Neural progenitor cell (in vitro differentiated cells): ENCODE data around the gene SLFN12L. TPM values are rescaled to one million over a fixed set of nuclear protein-coding genes. Genes with fewer than 3 reads are reported as not detected.
A peak's percentile ranks its signal among the peaks of the same experiment; 100 is the strongest.

Experiments used
- DNase-seq: peaks from one replicate; pipeline ENCODE4 v3.0.0-alpha.2; 2016; ENCODE audit warnings: low spot score
- H2AFZ ChIP-seq: fragments of 200-600 bp; sonication (generic); replicated peaks from 2 replicates; pipeline ENCODE4 v1.6.1; 2016; ENCODE audit warnings: antibody characterized with exemption
- H3F3A ChIP-seq: fragments of 200-600 bp; sonication (generic); 2 replicates; pipeline ENCODE4 v1.6.1; 2016; ENCODE audit warnings: antibody characterized with exemption, low read depth
- H3K27ac ChIP-seq: fragments of 200-600 bp; sonication (generic); 2 replicates; pipeline ENCODE4 v1.5.1; 2016; ENCODE audit warnings: mild to moderate bottlenecking
- H3K27me3 ChIP-seq: fragments of 200-600 bp; sonication (generic); 2 replicates; pipeline ENCODE4 v1.6.1; 2016; ENCODE audit warnings: mild to moderate bottlenecking, moderate library complexity
- H3K36me3 ChIP-seq: fragments of 200-600 bp; sonication (generic); 2 replicates; pipeline ENCODE4 v1.5.1; 2016
- H3K4me1 ChIP-seq: fragments of 200-600 bp; sonication (generic); 2 replicates; pipeline ENCODE4 v1.6.1; 2016; ENCODE audit warnings: mixed run types
- H3K4me2 ChIP-seq: fragments of 200-600 bp; sonication (generic); 2 replicates; pipeline ENCODE4 v1.6.1; 2016
- H3K4me3 ChIP-seq: fragments of 200-600 bp; sonication (generic); 2 replicates; pipeline ENCODE4 v1.5.1; 2016
- H3K79me2 ChIP-seq: fragments of 200-600 bp; sonication (generic); 2 replicates; pipeline ENCODE4 v1.6.1; 2016; ENCODE audit warnings: low read depth
- H3K9ac ChIP-seq: fragments of 200-600 bp; sonication (generic); 2 replicates; pipeline ENCODE4 v1.6.1; 2016
- H3K9me3 ChIP-seq: fragments of 200-600 bp; sonication (generic); 2 replicates; pipeline ENCODE4 v1.5.1; 2016; ENCODE audit warnings: low read depth
- H4K20me1 ChIP-seq: fragments of 200-600 bp; sonication (generic); 2 replicates; pipeline ENCODE4 v1.6.1; 2016; ENCODE audit warnings: low read depth
- H3K27ac Mint-ChIP-seq: 3 replicates; pipeline ENCODE4 v1.8.0; 2021; ENCODE audit warnings: mixed read lengths
- H3K27me3 Mint-ChIP-seq: 2 replicates; pipeline ENCODE4 v1.8.0; 2022; ENCODE audit warnings: low read depth, mild to moderate bottlenecking, inconsistent platforms, moderate library complexity, mixed read lengths; ENCODE audit not compliant: insufficient read depth
- H3K36me3 Mint-ChIP-seq: 3 replicates; pipeline ENCODE4 v1.8.0; 2021; ENCODE audit warnings: mixed read lengths
- H3K4me1 Mint-ChIP-seq: 3 replicates; pipeline ENCODE4 v1.8.0; 2021; ENCODE audit warnings: mixed read lengths
- H3K4me3 Mint-ChIP-seq: 3 replicates; pipeline ENCODE4 v1.8.0; 2021; ENCODE audit warnings: mild to moderate bottlenecking, moderate library complexity, mixed read lengths
- H3K9me3 Mint-ChIP-seq: 3 replicates; pipeline ENCODE4 v1.8.0; 2020; ENCODE audit warnings: mixed read lengths
- EZH2 ChIP-seq: fragments of 200-600 bp; sonication (generic); IDR thresholded peaks from 2 replicates; pipeline ENCODE4 v1.6.1; 2017; ENCODE audit warnings: antibody characterized with exemption, mild to moderate bottlenecking, moderate library complexity
- EZH2phosphoT487 ChIP-seq: fragments of 200-600 bp; sonication (generic); IDR thresholded peaks from 2 replicates; pipeline ENCODE4 v1.6.1; 2017; ENCODE audit warnings: antibody characterized with exemption
- total RNA-seq: library from RNA; depleted of rRNA; stranded (reverse); fragments of >200 nt; gene quantifications from 2 replicates; pipeline ENCODE4 v1.2.3, GENCODE V29; 2015; ENCODE audit warnings: low replicate concordance
- TF ChIP-seq, protein P1 (sequence below): fragments of 200-600 bp; sonication (generic); IDR thresholded peaks from 2 replicates; pipeline ENCODE4 v1.5.1; 2017; ENCODE audit warnings: antibody characterized with exemption, mild to moderate bottlenecking

Gene SLFN12L
- total RNA-seq, 1 donor from 2014 or later = not detected

DNA sequence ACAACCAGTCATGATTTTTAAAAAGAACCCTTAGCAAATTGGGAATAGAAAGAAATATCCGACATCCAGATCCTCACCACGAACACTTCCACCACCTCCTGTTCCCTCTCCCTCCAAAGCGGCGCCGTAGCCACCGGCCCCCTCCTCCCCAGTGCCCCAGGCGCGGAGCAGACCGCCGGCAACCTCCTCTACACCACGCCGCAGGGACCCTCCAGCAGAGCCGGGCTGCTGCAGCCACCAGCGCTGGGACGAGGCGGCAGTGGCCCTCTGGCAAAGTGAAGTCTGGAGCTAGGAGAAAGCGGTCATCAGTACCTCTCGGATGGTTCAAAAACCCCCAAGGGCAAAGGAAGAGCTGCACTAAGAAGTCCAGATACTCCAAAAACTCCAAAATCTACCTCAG is 47.5 kb downstream of the SLFN12L start:
- Mint-ChIP-seq H3K27ac (no peak overlapping the region), H3K4me1 (peaks cover 7% of the 10 kb centered on the region), H3K27me3 (peaks cover 87% of the 10 kb centered on the region), H3K36me3 (no peaks in the 10 kb centered on the region), H3K4me3 (peak overlapping the region; percentile 0), H3K9me3 (peaks cover 29% of the 10 kb centered on the region)
- Histone ChIP-seq H2AFZ (no peak overlapping the region), H4K20me1 (no peaks in the 10 kb centered on the region), H3K4me1 (no peaks in the 10 kb centered on the region), H3K27ac (no peak overlapping the region), H3K9me3 (no peaks in the 10 kb centered on the region), H3K9ac (no peak overlapping the region), H3F3A (no peaks in the 10 kb centered on the region), H3K4me2 (no peak overlapping the region), H3K36me3 (no peaks in the 10 kb centered on the region), H3K4me3 (no peak overlapping the region), H3K27me3 (peaks cover 100% of the 10 kb centered on the region), H3K79me2 (no peaks in the 10 kb centered on the region)
- TF ChIP-seq, protein P1, sequence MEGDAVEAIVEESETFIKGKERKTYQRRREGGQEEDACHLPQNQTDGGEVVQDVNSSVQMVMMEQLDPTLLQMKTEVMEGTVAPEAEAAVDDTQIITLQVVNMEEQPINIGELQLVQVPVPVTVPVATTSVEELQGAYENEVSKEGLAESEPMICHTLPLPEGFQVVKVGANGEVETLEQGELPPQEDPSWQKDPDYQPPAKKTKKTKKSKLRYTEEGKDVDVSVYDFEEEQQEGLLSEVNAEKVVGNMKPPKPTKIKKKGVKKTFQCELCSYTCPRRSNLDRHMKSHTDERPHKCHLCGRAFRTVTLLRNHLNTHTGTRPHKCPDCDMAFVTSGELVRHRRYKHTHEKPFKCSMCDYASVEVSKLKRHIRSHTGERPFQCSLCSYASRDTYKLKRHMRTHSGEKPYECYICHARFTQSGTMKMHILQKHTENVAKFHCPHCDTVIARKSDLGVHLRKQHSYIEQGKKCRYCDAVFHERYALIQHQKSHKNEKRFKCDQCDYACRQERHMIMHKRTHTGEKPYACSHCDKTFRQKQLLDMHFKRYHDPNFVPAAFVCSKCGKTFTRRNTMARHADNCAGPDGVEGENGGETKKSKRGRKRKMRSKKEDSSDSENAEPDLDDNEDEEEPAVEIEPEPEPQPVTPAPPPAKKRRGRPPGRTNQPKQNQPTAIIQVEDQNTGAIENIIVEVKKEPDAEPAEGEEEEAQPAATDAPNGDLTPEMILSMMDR = no peak
- TF ChIP-seq EZH2 (peak; percentile 77), EZH2phosphoT487 (peak; percentile 45)
- DNase-seq = no peak

DNA sequence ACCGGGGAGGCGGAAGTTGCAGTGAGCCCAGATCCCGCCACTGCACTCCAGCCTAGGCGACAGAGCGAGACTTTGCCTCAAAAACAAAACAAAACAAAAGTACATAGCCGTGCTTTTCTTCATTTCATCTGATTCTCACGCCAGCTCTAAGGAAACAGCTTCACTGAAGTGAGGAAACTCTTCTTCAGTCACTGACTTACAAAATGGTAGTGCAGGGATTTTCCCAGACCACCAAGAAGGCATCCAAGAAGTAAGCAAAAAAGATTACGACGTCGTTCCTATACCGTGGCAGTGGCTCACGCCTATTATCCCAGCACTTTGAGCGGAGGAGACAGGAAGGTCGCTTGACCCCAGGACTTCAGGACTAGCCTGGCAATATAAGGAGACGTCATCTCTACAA is 48.5 kb downstream of the SLFN12L start:
- Histone ChIP-seq H3K27ac (no peak overlapping the region), H3K9ac (no peak overlapping the region), H3K4me2 (no peak overlapping the region), H3K4me3 (no peak overlapping the region), H2AFZ (no peak overlapping the region), H3K79me2 (no peaks in the 10 kb centered on the region), H3K27me3 (peaks cover 100% of the 10 kb centered on the region), H3K36me3 (no peaks in the 10 kb centered on the region), H3K9me3 (no peaks in the 10 kb centered on the region), H3K4me1 (no peaks in the 10 kb centered on the region), H4K20me1 (no peaks in the 10 kb centered on the region), H3F3A (no peaks in the 10 kb centered on the region)
- DNase-seq = no peak
- Mint-ChIP-seq H3K4me1 (peaks cover 7% of the 10 kb centered on the region), H3K27me3 (peaks cover 83% of the 10 kb centered on the region), H3K27ac (no peak overlapping the region), H3K36me3 (no peaks in the 10 kb centered on the region), H3K4me3 (no peak overlapping the region), H3K9me3 (peaks cover 26% of the 10 kb centered on the region)
- TF ChIP-seq EZH2phosphoT487 (no peak), EZH2 (no peak)
- TF ChIP-seq, protein P1 = no peak

DNA sequence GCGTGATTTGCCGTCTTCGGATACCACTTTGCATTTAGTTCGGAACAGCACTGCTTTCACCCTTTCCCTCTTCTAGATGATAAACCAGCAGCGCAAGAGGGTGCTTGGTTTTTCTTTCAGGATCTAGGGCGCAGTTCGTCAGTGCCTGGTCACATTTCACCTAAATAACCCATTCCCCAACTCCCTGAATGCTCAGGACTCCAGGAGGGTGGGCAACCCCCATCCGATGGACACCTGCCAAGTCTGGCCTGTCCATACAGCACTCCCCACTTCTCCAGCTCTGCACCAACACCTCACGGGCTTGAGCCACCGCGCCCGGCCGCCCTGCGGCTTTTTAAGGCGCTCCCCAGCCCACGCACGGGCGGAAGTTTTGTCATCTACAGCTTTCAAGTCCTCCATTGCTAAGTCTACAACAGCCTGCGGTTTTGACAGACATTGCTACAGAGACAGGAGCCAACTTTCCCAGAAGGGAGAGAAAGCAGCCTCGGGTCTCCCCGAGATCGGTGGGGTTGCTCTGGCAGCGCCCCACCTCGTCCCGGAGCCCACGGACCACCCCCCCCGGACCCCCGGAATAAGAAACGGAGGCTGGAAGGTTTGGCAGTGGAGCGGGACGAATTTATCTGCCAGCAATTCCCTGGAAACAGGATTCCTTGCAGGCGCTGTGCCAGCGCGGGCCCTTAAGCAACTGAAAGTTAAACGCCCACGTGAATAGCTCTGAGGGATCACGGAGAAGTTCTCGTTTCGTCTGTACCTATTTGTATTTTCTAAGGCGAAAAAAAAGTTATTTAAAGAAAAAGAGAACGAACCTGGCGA is 50.4 kb downstream of the SLFN12L start:
- H3K9me3 Mint-ChIP-seq = peaks cover 26% of the 10 kb centered on the region
- Histone ChIP-seq H4K20me1 (no peaks in the 10 kb centered on the region), H3K4me1 (no peaks in the 10 kb centered on the region), H3K9me3 (no peaks in the 10 kb centered on the region), H3K4me2 (peak overlapping the region; percentile 42), H2AFZ (no peak overlapping the region), H3K27ac (no peak overlapping the region), H3K79me2 (no peaks in the 10 kb centered on the region), H3K36me3 (no peaks in the 10 kb centered on the region), H3F3A (no peaks in the 10 kb centered on the region), H3K27me3 (peaks cover 100% of the 10 kb centered on the region), H3K9ac (no peak overlapping the region), H3K4me3 (peak overlapping the region; percentile 2)
- no peak for DNase-seq
- no peak overlapping the region for H3K27ac Mint-ChIP-seq
- TF ChIP-seq EZH2 (peak; percentile 88), EZH2phosphoT487 (peak; percentile 63)
- TF ChIP-seq, protein P1 = no peak
- H3K4me3 Mint-ChIP-seq = peak overlapping the region; percentile 76
- H3K36me3 Mint-ChIP-seq = no peaks in the 10 kb centered on the region
- peaks cover 7% of the 10 kb centered on the region for H3K4me1 Mint-ChIP-seq
- peaks cover 75% of the 10 kb centered on the region for H3K27me3 Mint-ChIP-seq
